Lung (tissue), 12 donors: ENCODE results near the gene CPSF7. TPM values are rescaled to one million over a fixed set of nuclear protein-coding genes. Genes with fewer than 3 reads are reported as not detected.

Source experiments
- ATAC-seq: fragments of 200-7000 bp; cut with Tn5 transposase; one replicate; pipeline ENCODE4 v1.9.1; 2020; ENCODE audit warnings: moderate number of reproducible peaks; ENCODE audit not compliant: insufficient read depth, low FRiP score
- DNase-seq, 3 donors: peaks; one replicate each; pipeline ENCODE4 v3.0.0-alpha.2; 2013 to 2017
- H3K27ac ChIP-seq, 2 donors: one replicate each; pipeline ENCODE4 v1.5.1; 2013; ENCODE audit warnings: mild to moderate bottlenecking in 2 of 2, moderate library complexity in 2 of 2, control low read depth in 1 of 2, inconsistent platforms in 1 of 2, low read depth in 1 of 2, low read length in 1 of 2
- H3K27me3 ChIP-seq, 3 donors: one replicate each; pipeline ENCODE4 v1.5.1; 2013; ENCODE audit warnings: low read length in 2 of 3; ENCODE audit not compliant: control insufficient read depth in 3 of 3, insufficient read depth in 3 of 3
- H3K36me3 ChIP-seq, 4 donors: one replicate each; pipeline ENCODE4 v1.5.1; 2013; ENCODE audit warnings: low read length in 4 of 4, mild to moderate bottlenecking in 1 of 4, moderate library complexity in 1 of 4; ENCODE audit not compliant: control insufficient read depth in 4 of 4, insufficient read depth in 4 of 4
- H3K4me1 ChIP-seq, 5 donors: one replicate each; pipeline ENCODE4 v1.5.1; 2013; ENCODE audit warnings: low read length in 5 of 5, mild to moderate bottlenecking in 2 of 5, moderate library complexity in 1 of 5; ENCODE audit not compliant: control insufficient read depth in 5 of 5, insufficient read depth in 5 of 5
- H3K4me3 ChIP-seq: one replicate; pipeline ENCODE4 v1.5.1; 2013; ENCODE audit warnings: mild to moderate bottlenecking, control low read depth, moderate library complexity
- H3K9ac ChIP-seq, 2 donors: one replicate each; pipeline ENCODE4 v1.5.1; 2013; ENCODE audit warnings: low read length in 2 of 2, control low read depth in 1 of 2; ENCODE audit not compliant: insufficient read depth in 1 of 2
- H3K9me3 ChIP-seq, 4 donors: one replicate each; pipeline ENCODE4 v1.5.1; 2013; ENCODE audit warnings: low read length in 3 of 4, mild to moderate bottlenecking in 1 of 4, moderate library complexity in 1 of 4; ENCODE audit not compliant: control insufficient read depth in 4 of 4, insufficient read depth in 3 of 4
- WGBS, 2 donors: extraction: QIAGEN DNeasy Blood & Tissue Kit; methylation state at CpG; one replicate each; pipeline ENCODE4 v1.1.7; 2013; 5-methylcytosine and 5-hydroxymethylcytosine counted together
- polyA plus RNA-seq, 2 donors: library from polyadenylated mRNA; stranded (reverse); fragments of 200-250 nt; gene quantifications; one replicate each; pipeline ENCODE4 v1.2.1, GENCODE V29; 2013
- total RNA-seq, 2 donors: library from RNA; depleted of rRNA in 1 of 2; stranded (reverse); fragments of >200 nt in 1 of 2; gene quantifications; one replicate each; pipeline ENCODE4 v1.2.1, GENCODE V29; 2014 to 2021
- TF ChIP-seq, protein P1 (sequence below): IDR thresholded peaks from 2 replicates; pipeline ENCODE4 v1.5.1; 2012; ENCODE audit warnings: mild to moderate bottlenecking; ENCODE audit errors: control extremely low read depth, extremely low read depth
- donor health status: control.
- donor health status: control.
- donor health status: Bipolar disorder and iron deficiency.
- donor health status: healthy.
- donor health status: DM: yes; HTN: yes; CAD: no.

Gene CPSF7
- total and polyA plus RNA-seq, 4 donors, result 34.8 to 64.7 (median 52.5) TPM

DNA sequence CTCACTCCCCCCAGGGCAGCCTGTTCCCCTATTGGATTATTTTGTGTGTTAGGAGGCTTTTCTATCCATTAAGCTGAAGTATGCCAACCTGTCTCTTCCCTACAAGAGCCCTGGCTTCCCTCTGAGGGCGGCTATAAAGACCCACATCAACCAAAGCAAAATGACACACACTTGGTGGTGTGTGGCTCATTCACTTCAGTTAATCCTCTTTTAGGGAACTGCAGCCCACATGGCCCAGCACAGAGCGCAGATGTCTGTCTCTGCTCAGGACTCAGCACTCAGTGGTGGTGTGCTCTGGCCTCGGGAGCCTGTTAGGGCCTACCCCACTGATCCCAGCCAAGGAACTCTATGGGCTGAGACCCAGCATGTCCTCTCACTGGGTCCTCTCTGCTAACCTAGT, 46.6 kb upstream of the CPSF7 start:
- TF ChIP-seq, protein P1, sequence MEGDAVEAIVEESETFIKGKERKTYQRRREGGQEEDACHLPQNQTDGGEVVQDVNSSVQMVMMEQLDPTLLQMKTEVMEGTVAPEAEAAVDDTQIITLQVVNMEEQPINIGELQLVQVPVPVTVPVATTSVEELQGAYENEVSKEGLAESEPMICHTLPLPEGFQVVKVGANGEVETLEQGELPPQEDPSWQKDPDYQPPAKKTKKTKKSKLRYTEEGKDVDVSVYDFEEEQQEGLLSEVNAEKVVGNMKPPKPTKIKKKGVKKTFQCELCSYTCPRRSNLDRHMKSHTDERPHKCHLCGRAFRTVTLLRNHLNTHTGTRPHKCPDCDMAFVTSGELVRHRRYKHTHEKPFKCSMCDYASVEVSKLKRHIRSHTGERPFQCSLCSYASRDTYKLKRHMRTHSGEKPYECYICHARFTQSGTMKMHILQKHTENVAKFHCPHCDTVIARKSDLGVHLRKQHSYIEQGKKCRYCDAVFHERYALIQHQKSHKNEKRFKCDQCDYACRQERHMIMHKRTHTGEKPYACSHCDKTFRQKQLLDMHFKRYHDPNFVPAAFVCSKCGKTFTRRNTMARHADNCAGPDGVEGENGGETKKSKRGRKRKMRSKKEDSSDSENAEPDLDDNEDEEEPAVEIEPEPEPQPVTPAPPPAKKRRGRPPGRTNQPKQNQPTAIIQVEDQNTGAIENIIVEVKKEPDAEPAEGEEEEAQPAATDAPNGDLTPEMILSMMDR, result no peak
- Histone ChIP-seq H3K9me3 (no peaks in the 10 kb centered on the region), H3K27me3 (no peaks in the 10 kb centered on the region), H3K27ac (no peak overlapping the region), H3K4me1 (no peaks in the 10 kb centered on the region), H3K36me3 (peaks cover 0 to 2% (median 0%) of the 10 kb centered on the region in 4 donors), H3K4me3 (no peak overlapping the region), H3K9ac (no peak overlapping the region)
- 91 to 94% methylated on average over 3 of the region's 3 CpGs for WGBS, 2 donors
- ATAC-seq (no peak), DNase-seq (no peak)

DNA sequence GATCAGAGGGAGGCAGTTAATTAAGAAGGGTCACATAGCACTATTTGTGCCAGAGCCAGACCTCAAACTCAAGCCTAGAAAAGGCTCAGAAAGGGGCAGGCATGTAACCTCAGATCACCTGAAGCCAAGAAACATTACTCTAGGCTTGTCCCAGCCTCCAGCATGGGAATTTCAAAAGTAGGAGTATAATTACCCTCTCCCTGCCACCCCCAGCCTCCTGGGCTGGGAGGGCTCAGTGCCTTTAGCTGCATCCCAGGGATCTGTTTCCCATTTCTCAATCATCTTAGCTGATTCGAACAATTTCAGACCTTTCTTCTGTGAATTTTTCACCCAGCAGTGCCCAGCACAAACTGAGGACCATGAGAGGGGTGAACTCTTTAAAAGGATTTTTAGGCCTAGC, 45.7 kb upstream of the CPSF7 start:
- no peak overlapping the region for H3K27ac ChIP-seq
- no peaks in the 10 kb centered on the region for H3K27me3 ChIP-seq
- H3K9me3 ChIP-seq, result no peaks in the 10 kb centered on the region
- H3K4me1 ChIP-seq, result no peaks in the 10 kb centered on the region
- TF ChIP-seq, protein P1, result no peak
- DNase-seq, result no peak
- H3K4me3 ChIP-seq, result no peak overlapping the region
- H3K9ac ChIP-seq, result no peak overlapping the region
- WGBS, 2 donors, result 85 to 92% methylated on average over 1 of the region's 1 CpG
- ATAC-seq, result no peak
- H3K36me3 ChIP-seq, result peaks cover 0 to 6% (median under 1%) of the 10 kb centered on the region in 4 donors

DNA sequence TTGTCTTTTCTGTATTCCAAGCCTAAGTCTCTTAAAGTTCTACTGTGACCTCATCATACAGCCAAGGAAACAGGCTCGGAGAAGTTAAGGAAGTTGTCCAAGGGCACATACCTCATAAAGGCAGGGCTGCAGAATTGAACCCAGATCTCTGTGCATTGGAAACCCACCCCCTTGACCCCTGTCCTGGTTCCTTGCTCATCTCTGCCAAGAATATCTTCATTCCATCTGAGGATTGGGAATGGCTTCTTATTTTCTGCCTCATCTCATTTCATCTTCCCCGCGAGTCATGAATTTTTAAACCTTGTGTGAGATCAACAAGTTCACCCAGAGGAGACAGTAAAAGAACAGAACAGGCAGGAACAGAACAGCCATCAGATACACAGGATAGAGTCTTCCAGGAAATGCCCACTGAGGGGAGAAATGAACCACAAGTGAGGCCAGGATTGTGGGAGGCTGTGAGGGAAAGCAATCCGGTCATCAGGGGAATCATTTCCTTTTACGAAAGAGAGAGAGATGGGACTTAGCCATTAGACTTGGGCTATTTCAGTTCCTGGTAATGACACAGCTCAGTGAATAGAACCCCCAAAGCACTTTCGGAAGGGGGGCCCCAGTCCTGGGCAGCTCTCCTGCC, 44.4 kb upstream of the CPSF7 start:
- no peak for DNase-seq
- Histone ChIP-seq H3K4me3 (no peak overlapping the region), H3K4me1 (no peaks in the 10 kb centered on the region), H3K36me3 (peaks cover 0 to 9% (median under 1%) of the 10 kb centered on the region in 4 donors), H3K27me3 (no peaks in the 10 kb centered on the region), H3K9ac (no peak overlapping the region), H3K9me3 (no peaks in the 10 kb centered on the region), H3K27ac (no peak overlapping the region)
- TF ChIP-seq, protein P1, result no peak
- no peak for ATAC-seq
- 86 to 90% methylated on average over 6 of the region's 6 CpGs for WGBS, 2 donors
